Liver (tissue), 9 donors: ENCODE results near the gene CBX2. TPM values are rescaled to one million over a fixed set of nuclear protein-coding genes. Genes with fewer than 3 reads are reported as not detected.
A peak's percentile ranks its signal among the peaks of the same experiment; 100 is the strongest.

Experiments
- DNase-seq: peaks from one replicate; pipeline ENCODE4 v3.0.0-alpha.2; 2017; ENCODE audit warnings: low spot score
- H3K27ac ChIP-seq, 2 donors: one replicate each; pipeline ENCODE4 v1.7.0; 2013; ENCODE audit warnings: inconsistent platforms in 2 of 2, low read length in 2 of 2, control low read depth in 1 of 2, low read depth in 1 of 2, mild to moderate bottlenecking in 1 of 2
- H3K27me3 ChIP-seq, 4 donors: one replicate each; pipeline versions ENCODE4 v1.6.1 to v1.7.0; 2013; ENCODE audit warnings: low read length in 3 of 4, inconsistent platforms in 1 of 4, mild to moderate bottlenecking in 1 of 4, moderate library complexity in 1 of 4; ENCODE audit not compliant: control insufficient read depth in 4 of 4, insufficient read depth in 4 of 4
- H3K36me3 ChIP-seq, 4 donors: one replicate each; pipeline versions ENCODE4 v1.6.1 to v1.7.0; 2013; ENCODE audit warnings: low read length in 3 of 4, mild to moderate bottlenecking in 3 of 4, low read depth in 1 of 4, moderate library complexity in 1 of 4; ENCODE audit not compliant: control insufficient read depth in 4 of 4, insufficient read depth in 3 of 4
- H3K4me1 ChIP-seq, 4 donors: one replicate each; pipeline versions ENCODE4 v1.6.1 to v1.7.0; 2013; ENCODE audit warnings: low read length in 3 of 4, mild to moderate bottlenecking in 3 of 4, moderate library complexity in 1 of 4; ENCODE audit not compliant: control insufficient read depth in 4 of 4, insufficient read depth in 4 of 4
- H3K4me3 ChIP-seq, 3 donors: one replicate each; pipeline versions ENCODE4 v1.6.1 to v1.7.0; 2013; ENCODE audit warnings: low read length in 3 of 3, control low read depth in 1 of 3, low read depth in 1 of 3, mild to moderate bottlenecking in 1 of 3
- H3K9ac ChIP-seq, 2 donors: one replicate each; pipeline ENCODE4 v1.7.0; 2013; ENCODE audit warnings: low read length in 2 of 2, mild to moderate bottlenecking in 2 of 2, moderate library complexity in 2 of 2, control low read depth in 1 of 2, low read depth in 1 of 2
- H3K9me3 ChIP-seq, 4 donors: one replicate each; pipeline versions ENCODE4 v1.6.1 to v1.7.0; 2013; ENCODE audit warnings: low read length in 3 of 4; ENCODE audit not compliant: control insufficient read depth in 4 of 4
- EGR1 ChIP-seq, 2 donors: IDR thresholded peaks; 2 replicates each; pipeline ENCODE4 v1.6.1; 2016 to 2018; ENCODE audit warnings: antibody characterized with exemption in 2 of 2, low read depth in 2 of 2
- FOXA1 ChIP-seq: IDR thresholded peaks from 2 replicates; pipeline ENCODE4 v1.6.1; 2016; ENCODE audit warnings: antibody characterized with exemption
- FOXA2 ChIP-seq: IDR thresholded peaks from 2 replicates; pipeline ENCODE4 v1.6.1; 2016; ENCODE audit warnings: antibody characterized with exemption
- GABPA ChIP-seq, 2 donors: IDR thresholded peaks in 1 of 2; conservative IDR thresholded peaks in 1 of 2; 2 replicates each; pipeline ENCODE4 v1.6.1; 2016; ENCODE audit warnings: antibody characterized with exemption in 2 of 2, mild to moderate bottlenecking in 1 of 2, moderate library complexity in 1 of 2
- HNF4A ChIP-seq, 2 donors: conservative IDR thresholded peaks; 2 replicates each; pipeline ENCODE4 v1.6.1; 2016; ENCODE audit warnings: antibody characterized with exemption in 2 of 2, mild to moderate bottlenecking in 2 of 2
- HNF4G ChIP-seq: IDR thresholded peaks from 2 replicates; pipeline ENCODE4 v1.6.1; 2016; ENCODE audit warnings: antibody characterized with exemption
- JUND ChIP-seq, 2 donors: IDR thresholded peaks; 2 replicates each; pipeline ENCODE4 v1.6.1; 2016; ENCODE audit warnings: antibody characterized with exemption in 2 of 2
- NR2F2 ChIP-seq: IDR thresholded peaks from 2 replicates; pipeline ENCODE4 v1.6.1; 2016; ENCODE audit warnings: antibody characterized with exemption
- RAD21 ChIP-seq, 2 donors: IDR thresholded peaks; 2 replicates each; pipeline ENCODE4 v1.6.1; 2016; ENCODE audit warnings: antibody characterized with exemption in 2 of 2, mild to moderate bottlenecking in 2 of 2
- SP1 ChIP-seq: IDR thresholded peaks from 2 replicates; pipeline ENCODE4 v1.6.1; 2018; ENCODE audit warnings: antibody characterized with exemption, mild to moderate bottlenecking
- YY1 ChIP-seq: IDR thresholded peaks from 2 replicates; pipeline ENCODE4 v1.6.1; 2016; ENCODE audit warnings: antibody characterized with exemption, mild to moderate bottlenecking
- WGBS: extraction: QIAGEN DNeasy Blood & Tissue Kit; methylation state at CpG from one replicate; pipeline ENCODE4 v1.1.7; 2013; 5-methylcytosine and 5-hydroxymethylcytosine counted together
- polyA plus RNA-seq, 2 donors: library from polyadenylated mRNA; stranded (reverse) in 1 of 2; unstranded in 1 of 2; fragments of 200-250 nt in 1 of 2; fragments of >200 nt in 1 of 2; fragmentation: Nextera tagmentation in 1 of 2; extraction: Ambion mirVana in 1 of 2; gene quantifications; one replicate each; pipeline versions ENCODE4 v1.2.1 to v1.2.3, GENCODE V29; 2013 to 2015
- total RNA-seq, 2 donors: library from RNA; depleted of rRNA; stranded (reverse); fragments of >200 nt; gene quantifications; one replicate each; pipeline ENCODE4 v1.2.3, GENCODE V29; 2014
- TF ChIP-seq, protein P1 (sequence below): IDR thresholded peaks from 2 replicates; pipeline ENCODE4 v1.6.1; 2016; ENCODE audit warnings: antibody characterized with exemption
- TF ChIP-seq, protein P2 (sequence below): IDR thresholded peaks from 2 replicates; pipeline ENCODE4 v1.6.1; 2016; ENCODE audit warnings: antibody characterized with exemption, mild to moderate bottlenecking
- TF ChIP-seq, protein P3 (sequence below): IDR thresholded peaks from 2 replicates; pipeline ENCODE4 v1.6.1; 2016; ENCODE audit warnings: antibody characterized with exemption
- TF ChIP-seq, protein P4 (sequence below): IDR thresholded peaks from 2 replicates; pipeline ENCODE4 v1.6.1; 2016; ENCODE audit warnings: antibody characterized with exemption
- donor health status: healthy.
- donor health status: healthy.
- donor health status: healthy.
- donor health status: healthy.
- donor health status: healthy.

CBX2 gene
- total and polyA plus RNA-seq, 4 donors, result 0.33 to 2.4 (median 0.53) TPM

DNA sequence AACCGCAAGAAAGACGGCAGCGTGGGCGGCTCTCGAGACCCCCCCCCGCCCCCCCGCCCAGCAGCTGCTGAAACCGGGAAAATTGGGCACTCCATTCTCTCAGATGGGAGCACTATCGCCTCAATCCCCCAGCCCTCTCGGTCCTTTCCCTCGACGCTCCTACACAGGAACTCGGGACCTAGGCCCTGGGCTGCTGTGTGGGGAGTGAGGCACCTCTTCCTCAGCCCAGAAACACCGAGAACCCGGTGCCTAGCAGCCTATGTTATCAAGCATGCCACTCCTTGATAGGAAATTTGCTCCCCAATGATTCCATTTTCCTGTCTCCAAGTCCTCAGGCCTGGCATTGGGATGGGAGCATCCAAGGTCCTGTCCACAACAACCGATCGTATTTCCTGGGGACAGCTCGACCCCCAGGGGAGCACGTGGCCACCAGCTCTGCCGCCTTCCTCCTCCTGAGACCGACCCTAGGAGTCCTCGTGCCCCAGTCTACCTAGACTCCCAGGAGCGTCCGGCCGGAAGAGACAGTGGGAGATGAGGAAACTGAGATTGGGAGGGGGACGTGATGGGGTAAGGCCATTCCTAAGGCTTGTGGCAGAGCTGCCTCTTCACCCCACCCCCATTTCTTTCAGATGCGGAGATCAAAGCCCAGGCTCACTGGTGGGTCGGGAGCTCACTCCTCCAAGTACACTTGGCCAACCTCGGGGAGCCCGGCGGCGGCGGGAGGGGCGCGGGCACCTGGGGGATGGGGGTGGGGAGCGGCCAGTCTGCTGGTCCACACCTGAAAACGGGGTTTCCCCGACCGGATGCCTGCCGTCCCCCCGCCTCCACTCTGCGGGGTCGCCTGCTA is 36.4 kb downstream of the CBX2 start:
- Histone ChIP-seq H3K36me3 (no peaks in the 10 kb centered on the region), H3K9me3 (no peaks in the 10 kb centered on the region), H3K27me3 (peaks cover 0 to 25% (median 4%) of the 10 kb centered on the region in 4 donors), H3K4me3 (peak overlapping the region in 1 of 3 donors; percentile 25), H3K4me1 (peaks cover 3 to 28% (median 22%) of the 10 kb centered on the region in 4 donors), H3K27ac (no peak overlapping the region), H3K9ac (no peak overlapping the region)
- no peak for TF ChIP-seq HNF4A (conservative IDR thresholded peaks at IDR 0.05)
- TF ChIP-seq, protein P1, sequence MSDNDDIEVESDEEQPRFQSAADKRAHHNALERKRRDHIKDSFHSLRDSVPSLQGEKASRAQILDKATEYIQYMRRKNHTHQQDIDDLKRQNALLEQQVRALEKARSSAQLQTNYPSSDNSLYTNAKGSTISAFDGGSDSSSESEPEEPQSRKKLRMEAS, result no peak
- TF ChIP-seq HNF4G, result no peak
- no peak for TF ChIP-seq YY1
- no peak for TF ChIP-seq FOXA1
- TF ChIP-seq, protein P2, sequence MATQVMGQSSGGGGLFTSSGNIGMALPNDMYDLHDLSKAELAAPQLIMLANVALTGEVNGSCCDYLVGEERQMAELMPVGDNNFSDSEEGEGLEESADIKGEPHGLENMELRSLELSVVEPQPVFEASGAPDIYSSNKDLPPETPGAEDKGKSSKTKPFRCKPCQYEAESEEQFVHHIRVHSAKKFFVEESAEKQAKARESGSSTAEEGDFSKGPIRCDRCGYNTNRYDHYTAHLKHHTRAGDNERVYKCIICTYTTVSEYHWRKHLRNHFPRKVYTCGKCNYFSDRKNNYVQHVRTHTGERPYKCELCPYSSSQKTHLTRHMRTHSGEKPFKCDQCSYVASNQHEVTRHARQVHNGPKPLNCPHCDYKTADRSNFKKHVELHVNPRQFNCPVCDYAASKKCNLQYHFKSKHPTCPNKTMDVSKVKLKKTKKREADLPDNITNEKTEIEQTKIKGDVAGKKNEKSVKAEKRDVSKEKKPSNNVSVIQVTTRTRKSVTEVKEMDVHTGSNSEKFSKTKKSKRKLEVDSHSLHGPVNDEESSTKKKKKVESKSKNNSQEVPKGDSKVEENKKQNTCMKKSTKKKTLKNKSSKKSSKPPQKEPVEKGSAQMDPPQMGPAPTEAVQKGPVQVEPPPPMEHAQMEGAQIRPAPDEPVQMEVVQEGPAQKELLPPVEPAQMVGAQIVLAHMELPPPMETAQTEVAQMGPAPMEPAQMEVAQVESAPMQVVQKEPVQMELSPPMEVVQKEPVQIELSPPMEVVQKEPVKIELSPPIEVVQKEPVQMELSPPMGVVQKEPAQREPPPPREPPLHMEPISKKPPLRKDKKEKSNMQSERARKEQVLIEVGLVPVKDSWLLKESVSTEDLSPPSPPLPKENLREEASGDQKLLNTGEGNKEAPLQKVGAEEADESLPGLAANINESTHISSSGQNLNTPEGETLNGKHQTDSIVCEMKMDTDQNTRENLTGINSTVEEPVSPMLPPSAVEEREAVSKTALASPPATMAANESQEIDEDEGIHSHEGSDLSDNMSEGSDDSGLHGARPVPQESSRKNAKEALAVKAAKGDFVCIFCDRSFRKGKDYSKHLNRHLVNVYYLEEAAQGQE, result no peak
- TF ChIP-seq GABPA (IDR thresholded peaks at IDR 0.05 in 1 of 2, conservative IDR thresholded peaks at IDR 0.05 in 1 of 2), result no peak
- TF ChIP-seq, protein P3, sequence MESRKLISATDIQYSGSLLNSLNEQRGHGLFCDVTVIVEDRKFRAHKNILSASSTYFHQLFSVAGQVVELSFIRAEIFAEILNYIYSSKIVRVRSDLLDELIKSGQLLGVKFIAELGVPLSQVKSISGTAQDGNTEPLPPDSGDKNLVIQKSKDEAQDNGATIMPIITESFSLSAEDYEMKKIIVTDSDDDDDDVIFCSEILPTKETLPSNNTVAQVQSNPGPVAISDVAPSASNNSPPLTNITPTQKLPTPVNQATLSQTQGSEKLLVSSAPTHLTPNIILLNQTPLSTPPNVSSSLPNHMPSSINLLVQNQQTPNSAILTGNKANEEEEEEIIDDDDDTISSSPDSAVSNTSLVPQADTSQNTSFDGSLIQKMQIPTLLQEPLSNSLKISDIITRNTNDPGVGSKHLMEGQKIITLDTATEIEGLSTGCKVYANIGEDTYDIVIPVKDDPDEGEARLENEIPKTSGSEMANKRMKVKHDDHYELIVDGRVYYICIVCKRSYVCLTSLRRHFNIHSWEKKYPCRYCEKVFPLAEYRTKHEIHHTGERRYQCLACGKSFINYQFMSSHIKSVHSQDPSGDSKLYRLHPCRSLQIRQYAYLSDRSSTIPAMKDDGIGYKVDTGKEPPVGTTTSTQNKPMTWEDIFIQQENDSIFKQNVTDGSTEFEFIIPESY, result no peak
- TF ChIP-seq, protein P4, sequence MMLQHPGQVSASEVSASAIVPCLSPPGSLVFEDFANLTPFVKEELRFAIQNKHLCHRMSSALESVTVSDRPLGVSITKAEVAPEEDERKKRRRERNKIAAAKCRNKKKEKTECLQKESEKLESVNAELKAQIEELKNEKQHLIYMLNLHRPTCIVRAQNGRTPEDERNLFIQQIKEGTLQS, result no peak
- no peak for TF ChIP-seq SP1
- no peak for TF ChIP-seq JUND (IDR thresholded peaks at IDR 0.05)
- TF ChIP-seq NR2F2, result no peak
- TF ChIP-seq FOXA2, result no peak
- TF ChIP-seq RAD21 (IDR thresholded peaks at IDR 0.05), result no peak
- WGBS, result 16% methylated on average over 43 of the region's 43 CpGs
- no peak for DNase-seq

DNA sequence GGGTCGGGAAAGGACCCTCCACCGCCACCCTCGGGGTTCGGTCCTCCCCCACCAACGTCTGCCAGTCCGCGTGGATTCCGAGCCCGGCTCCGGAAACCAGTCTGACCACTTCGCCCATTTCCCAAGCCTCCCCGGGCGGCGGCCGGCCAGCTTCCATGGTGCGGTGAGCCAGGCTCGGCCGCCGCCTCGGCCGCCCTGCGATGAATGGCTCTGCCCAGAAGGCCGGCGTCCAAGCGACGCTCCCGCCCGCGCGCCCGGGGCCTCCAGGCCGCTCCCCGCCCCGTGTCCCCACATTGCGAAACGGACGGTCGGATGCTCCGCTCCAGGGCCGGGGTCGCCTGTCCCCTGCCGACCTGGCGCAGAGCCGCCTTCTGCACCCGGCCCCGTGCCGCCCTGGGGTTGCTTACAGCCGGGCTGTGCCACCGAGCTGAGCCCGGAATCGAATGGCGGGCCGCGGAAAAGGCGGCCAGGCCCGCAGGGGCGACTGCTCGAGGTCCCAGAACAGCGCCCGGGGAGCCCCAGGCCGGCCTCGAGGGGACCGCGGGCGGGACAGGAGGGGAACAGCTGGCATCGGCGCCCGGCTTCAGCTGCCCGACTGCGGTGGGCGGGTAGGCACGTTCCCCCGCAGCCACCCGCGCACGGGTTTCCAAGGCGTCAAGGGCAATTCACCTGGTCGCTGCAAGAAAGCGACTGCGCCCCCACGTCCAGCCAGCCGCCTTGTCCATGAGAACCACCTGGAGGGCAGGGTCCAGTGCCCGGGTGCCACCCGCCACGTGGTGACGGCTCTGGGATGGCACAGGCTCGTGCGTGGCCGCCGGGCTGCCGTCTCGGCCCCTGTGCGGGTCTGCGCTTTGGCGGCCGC is 37.3 kb downstream of the CBX2 start:
- Histone ChIP-seq H3K4me3 (peak overlapping the region in 1 of 3 donors; percentile 25), H3K27me3 (peaks cover 0 to 24% (median 3%) of the 10 kb centered on the region in 4 donors), H3K9me3 (no peaks in the 10 kb centered on the region), H3K27ac (no peak overlapping the region), H3K9ac (no peak overlapping the region), H3K4me1 (peaks cover 3 to 24% (median 19%) of the 10 kb centered on the region in 4 donors), H3K36me3 (no peaks in the 10 kb centered on the region)
- no peak for DNase-seq
- 7% methylated on average over 96 of the region's 96 CpGs for WGBS
- no peak for TF ChIP-seq YY1
- no peak for TF ChIP-seq EGR1 (IDR thresholded peaks at IDR 0.05; ENCODE audit: low read depth in 2 of 2)
- peak in 1 of 2 donors; percentile 28 for TF ChIP-seq RAD21 (IDR thresholded peaks at IDR 0.05)
